ENCODE data around the gene IFI30. TPM values are rescaled to one million over a fixed set of nuclear protein-coding genes. Genes with fewer than 3 reads are reported as not detected.

The IFI30 gene
- total and polyA plus RNA-seq, 7 donors, result 9.1 to 412 (median 45.7) TPM

DNA sequence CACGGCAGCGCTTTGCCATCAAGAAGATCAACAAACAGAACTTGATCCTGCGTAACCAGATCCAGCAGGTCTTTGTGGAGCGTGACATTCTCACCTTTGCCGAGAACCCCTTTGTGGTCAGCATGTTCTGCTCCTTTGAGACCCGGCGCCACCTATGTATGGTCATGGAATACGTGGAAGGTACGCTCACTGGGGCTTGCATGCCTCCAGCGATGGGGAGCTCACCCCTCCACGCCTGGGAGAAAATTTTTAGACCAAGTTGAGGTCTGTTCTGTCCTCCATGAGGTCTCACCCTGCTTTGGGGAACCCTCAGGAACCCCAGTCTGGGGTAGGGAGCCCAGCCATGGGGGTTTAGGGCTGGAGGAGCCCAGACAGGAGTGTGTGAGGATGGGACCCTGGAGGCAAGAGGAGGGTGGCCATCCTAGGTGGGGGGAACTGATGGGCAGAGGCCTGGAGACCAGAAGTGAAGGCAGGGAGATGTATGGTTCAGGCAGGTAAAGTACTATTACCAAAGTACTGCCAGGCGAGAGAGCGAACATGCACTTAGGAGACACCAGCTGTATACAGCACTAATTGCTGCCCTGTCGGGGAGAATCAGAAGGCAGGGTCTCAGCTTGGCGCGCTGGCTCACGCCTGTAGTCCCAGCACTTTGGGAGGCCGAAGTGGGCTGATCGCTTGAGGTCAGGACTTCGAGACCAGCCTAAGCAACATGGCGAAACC is 42.9 kb upstream of the IFI30 start:
- no peak for DNase-seq
- no peak for TF ChIP-seq POLR2AphosphoS5 (IDR thresholded peaks at IDR 0.05)
- no peak for TF ChIP-seq EP300 (IDR thresholded peaks at IDR 0.05)
- TF ChIP-seq POLR2A (IDR thresholded peaks at IDR 0.05), result no peak
- TF ChIP-seq, protein P1, sequence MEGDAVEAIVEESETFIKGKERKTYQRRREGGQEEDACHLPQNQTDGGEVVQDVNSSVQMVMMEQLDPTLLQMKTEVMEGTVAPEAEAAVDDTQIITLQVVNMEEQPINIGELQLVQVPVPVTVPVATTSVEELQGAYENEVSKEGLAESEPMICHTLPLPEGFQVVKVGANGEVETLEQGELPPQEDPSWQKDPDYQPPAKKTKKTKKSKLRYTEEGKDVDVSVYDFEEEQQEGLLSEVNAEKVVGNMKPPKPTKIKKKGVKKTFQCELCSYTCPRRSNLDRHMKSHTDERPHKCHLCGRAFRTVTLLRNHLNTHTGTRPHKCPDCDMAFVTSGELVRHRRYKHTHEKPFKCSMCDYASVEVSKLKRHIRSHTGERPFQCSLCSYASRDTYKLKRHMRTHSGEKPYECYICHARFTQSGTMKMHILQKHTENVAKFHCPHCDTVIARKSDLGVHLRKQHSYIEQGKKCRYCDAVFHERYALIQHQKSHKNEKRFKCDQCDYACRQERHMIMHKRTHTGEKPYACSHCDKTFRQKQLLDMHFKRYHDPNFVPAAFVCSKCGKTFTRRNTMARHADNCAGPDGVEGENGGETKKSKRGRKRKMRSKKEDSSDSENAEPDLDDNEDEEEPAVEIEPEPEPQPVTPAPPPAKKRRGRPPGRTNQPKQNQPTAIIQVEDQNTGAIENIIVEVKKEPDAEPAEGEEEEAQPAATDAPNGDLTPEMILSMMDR (IDR thresholded peaks at IDR 0.05), result no peak
- WGBS, 2 donors, result 94 to 97% methylated on average over 21 of the region's 21 CpGs
- no peaks in the 10 kb centered on the region for H3K9me3 ChIP-seq
- no peaks in the 10 kb centered on the region for H3K27me3 ChIP-seq
- no peak overlapping the region for H3K4me3 ChIP-seq
- peaks cover 0 to 40% (median 0%) of the 10 kb centered on the region in 4 donors for H3K36me3 ChIP-seq
- H3K4me1 ChIP-seq, result no peaks in the 10 kb centered on the region
- H3K27ac ChIP-seq, result no peak overlapping the region
- intact Hi-C loops (cut with DNase I), result no loop called here

GRCh38 chr19:18131841-18132596 is 41.6 kb upstream of the IFI30 start:
- intact Hi-C loops (cut with DNase I), result no loop called here
- H3K27ac ChIP-seq, result no peak overlapping the region
- DNase-seq, result no peak
- WGBS, 2 donors, result 89% methylated on average over 31 of the region's 31 CpGs
- no peaks in the 10 kb centered on the region for H3K9me3 ChIP-seq
- no peak overlapping the region for H3K4me3 ChIP-seq
- H3K36me3 ChIP-seq, result peaks cover 0 to 48% (median 0%) of the 10 kb centered on the region in 4 donors
- no peaks in the 10 kb centered on the region for H3K27me3 ChIP-seq
- no peaks in the 10 kb centered on the region for H3K4me1 ChIP-seq
- TF ChIP-seq POLR2AphosphoS5 (IDR thresholded peaks at IDR 0.05), result no peak
- no peak for TF ChIP-seq EP300 (IDR thresholded peaks at IDR 0.05)
- TF ChIP-seq, protein P1 (IDR thresholded peaks at IDR 0.05), result no peak

DNA sequence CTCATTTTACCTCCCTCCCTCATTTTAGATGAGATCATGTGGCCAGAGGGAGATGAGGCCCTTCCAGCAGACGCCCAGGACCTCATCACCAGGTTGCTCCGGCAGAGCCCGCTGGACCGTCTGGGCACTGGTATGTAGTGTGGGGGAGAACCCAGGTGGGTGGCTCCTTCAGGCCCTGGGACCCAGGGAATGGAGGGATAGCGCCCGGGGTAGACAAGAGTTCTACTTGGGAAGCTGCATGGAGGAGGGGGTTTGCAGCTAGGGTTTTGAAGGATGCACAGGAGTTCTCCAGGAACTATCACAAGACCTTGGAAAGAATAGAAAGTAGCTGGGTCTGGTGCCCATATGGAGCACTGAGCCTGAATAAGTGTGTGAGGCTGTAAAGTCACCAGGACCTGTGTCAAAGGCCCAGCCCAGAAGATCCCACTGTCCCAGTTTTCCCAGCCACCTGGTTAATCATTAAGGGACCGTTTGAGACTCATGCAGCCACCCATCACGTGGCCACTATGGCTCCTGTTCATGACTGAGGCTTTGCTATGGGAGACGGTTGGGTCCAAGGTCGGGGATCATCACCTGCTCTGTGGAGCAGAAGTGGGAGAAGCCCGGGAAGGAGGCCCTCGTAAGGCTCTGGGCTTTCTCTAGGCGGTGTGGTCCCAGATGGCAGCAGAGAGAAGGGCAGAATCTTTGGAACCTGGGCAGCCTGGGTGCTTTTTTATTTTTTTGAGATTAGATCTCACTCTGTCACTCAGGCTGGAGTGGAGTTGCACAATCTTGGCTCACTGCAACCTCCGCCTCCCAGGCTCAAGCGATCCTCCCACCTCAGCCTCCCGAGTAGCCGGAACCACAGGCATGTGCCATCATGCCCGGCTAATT is 37.7 kb upstream of the IFI30 start:
- peaks cover 0 to 46% (median 0%) of the 10 kb centered on the region in 4 donors for H3K36me3 ChIP-seq
- H3K4me1 ChIP-seq, result no peaks in the 10 kb centered on the region
- WGBS, 2 donors, result 45 to 85% methylated on average over 18 of the region's 18 CpGs
- no peaks in the 10 kb centered on the region for H3K27me3 ChIP-seq
- H3K4me3 ChIP-seq, result no peak overlapping the region
- no peaks in the 10 kb centered on the region for H3K9me3 ChIP-seq
- TF ChIP-seq POLR2A (IDR thresholded peaks at IDR 0.05), result no peak
- TF ChIP-seq, protein P1 (IDR thresholded peaks at IDR 0.05), result no peak
- TF ChIP-seq EP300 (IDR thresholded peaks at IDR 0.05), result no peak
- TF ChIP-seq POLR2AphosphoS5 (IDR thresholded peaks at IDR 0.05), result no peak
- H3K27ac ChIP-seq, result no peak overlapping the region
- intact Hi-C loops (cut with DNase I), result no loop called here
- no peak for DNase-seq

GRCh38 chr19:18137242-18137641 is 36.4 kb upstream of the IFI30 start:
- Histone ChIP-seq H3K36me3 (peaks cover 0 to 42% (median 0%) of the 10 kb centered on the region in 4 donors), H3K4me1 (no peaks in the 10 kb centered on the region), H3K4me3 (no peak overlapping the region), H3K27ac (no peak overlapping the region), H3K27me3 (no peaks in the 10 kb centered on the region), H3K9me3 (no peaks in the 10 kb centered on the region)
- intact Hi-C loops (cut with DNase I), result no loop called here
- DNase-seq, result no peak
- WGBS, 2 donors, result 53 to 87% methylated on average over 11 of the region's 11 CpGs
- TF ChIP-seq, protein P1 (IDR thresholded peaks at IDR 0.05), result no peak
- no peak for TF ChIP-seq POLR2AphosphoS5 (IDR thresholded peaks at IDR 0.05)
- no peak for TF ChIP-seq EP300 (IDR thresholded peaks at IDR 0.05)
- no peak for TF ChIP-seq POLR2A (IDR thresholded peaks at IDR 0.05)
